NCI-H2227 (cell line): ENCODE data around the gene SLC27A2.

ENCODE experiments used
- DNase-seq: peaks from one replicate; lab custom pipeline; 2025; ENCODE audit not compliant: unreplicated experiment; lab: John Stamatoyannopoulos, UW

Gene SLC27A2

DNA sequence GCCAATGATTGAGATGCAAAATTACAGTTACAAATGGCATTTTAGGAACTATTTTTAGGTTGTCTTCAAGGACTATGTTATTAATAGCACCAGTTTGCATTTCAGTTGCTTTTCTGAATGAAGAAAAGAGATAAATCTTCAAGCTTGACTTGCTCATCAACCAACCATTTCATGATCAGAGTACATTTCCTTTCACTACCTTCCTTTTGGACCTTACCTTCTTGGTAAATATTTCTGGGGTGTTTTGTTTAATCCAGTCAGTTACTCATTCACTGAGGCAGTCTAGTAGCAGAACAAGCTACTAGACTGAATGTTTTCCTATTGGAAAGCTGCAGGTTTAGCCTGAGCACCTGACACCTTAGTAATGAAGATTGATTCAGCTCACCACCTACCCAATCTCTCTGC lies 8.2 kb downstream of the SLC27A2 start:
- no peak for DNase-seq

DNA sequence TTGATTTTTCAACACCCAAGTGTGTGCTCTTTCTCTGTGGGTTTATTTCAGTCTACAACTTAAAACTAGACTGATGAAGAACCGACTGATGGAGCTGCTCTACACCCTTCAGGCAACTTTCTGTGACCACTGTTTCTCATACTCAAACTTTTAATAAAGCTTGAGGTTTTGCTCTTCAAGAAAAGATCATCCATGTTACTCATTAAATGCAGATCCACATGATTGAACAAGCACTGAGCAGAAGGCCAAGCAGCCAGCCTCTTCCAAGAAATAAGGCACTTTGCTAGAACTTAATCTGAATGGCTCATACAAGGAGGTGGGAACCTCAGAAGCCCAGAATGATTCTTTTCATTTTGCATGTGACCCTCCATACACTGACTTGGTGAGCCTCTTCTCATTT lies 8.7 kb downstream of the SLC27A2 start:
- DNase-seq = no peak

DNA sequence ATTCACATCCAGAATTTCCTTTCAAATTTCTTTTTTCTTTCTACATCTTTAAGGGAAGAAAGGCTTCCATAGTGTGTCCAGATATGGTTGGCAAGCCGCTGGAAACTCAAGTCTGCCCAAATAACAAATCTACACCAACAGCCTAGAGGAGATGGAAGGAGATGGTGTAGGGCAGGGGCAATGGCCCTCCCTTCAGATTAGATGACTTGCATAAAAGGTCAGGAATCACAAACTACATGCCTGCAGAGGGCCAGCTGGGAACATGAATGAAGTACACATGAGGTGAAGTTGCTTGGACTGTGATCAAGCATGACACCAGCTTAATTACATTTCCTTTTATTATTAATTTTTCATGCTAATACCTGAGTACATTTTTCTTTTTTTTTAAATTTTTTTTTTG lies 10.2 kb downstream of the SLC27A2 start:
- no peak for DNase-seq

- DNase-seq = no peak
Measured at GRCh38 chr15:50192926-50193620, 11.1 kb downstream of the SLC27A2 start.

DNA sequence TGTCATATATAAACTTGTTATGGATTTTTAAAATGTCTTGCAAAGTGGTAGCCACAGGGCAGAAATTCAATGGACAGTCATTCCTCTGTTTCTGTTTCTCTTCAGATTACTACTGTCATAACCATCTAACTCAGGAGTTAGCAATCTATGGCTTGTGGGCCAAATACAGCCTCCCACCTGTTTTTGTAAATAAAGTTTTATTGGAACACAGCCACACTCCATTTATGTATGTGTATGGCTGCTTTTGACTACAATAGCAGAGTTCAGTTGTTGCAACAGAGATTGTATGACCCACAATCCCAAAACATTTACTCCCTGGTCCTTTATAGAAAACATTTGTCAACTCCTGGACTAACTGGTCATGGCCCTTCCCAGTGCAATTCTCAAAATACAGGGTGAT lies 20.0 kb downstream of the SLC27A2 start:
- no peak for DNase-seq

GRCh38 chr15:50206020-50206419 lies 24.0 kb downstream of the SLC27A2 start:
- no peak for DNase-seq

DNA sequence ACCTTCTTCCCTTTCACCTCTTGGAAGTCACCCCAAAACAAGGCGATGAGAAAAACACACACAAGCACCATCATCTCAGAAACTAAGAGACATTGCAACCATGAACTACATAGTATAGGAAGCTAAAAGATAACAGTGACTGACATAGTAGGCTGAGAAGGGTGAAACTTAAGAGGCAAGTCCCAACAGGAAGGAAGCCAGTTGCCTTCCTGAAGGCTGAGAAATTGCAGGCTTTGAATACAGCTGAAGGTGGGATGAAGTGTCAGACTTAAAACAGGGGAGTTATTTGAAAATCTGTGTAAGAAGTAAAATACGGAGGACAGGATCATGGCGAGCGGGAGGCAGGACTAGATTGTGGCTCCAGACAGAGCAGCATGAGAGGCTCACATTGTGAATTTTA lies 27.8 kb downstream of the SLC27A2 start:
- DNase-seq = no peak

GRCh38 chr15:50210462-50211157 lies 28.6 kb downstream of the SLC27A2 start:
- no peak for DNase-seq

DNA sequence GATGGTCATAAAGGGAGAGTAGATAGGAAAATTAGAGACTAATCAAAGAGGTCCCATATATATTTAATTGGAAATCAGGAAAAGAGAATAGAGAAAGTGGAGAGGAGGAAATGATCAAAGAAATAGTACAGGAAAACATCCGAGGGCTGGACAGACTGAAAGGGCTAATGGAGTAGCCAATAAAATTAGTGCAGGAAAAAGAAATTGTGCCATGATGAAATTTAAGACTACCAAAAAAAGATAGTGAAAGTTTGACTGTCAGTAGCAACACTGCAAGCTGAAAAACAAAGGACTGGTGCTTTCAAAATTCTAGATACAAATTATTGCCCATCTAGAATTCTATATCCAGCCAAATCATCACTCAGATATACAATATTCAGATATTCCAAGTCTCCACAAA lies 36.3 kb downstream of the SLC27A2 start:
- no peak for DNase-seq

GRCh38 chr15:50218691-50219090 lies 36.7 kb downstream of the SLC27A2 start:
- DNase-seq = no peak

DNA sequence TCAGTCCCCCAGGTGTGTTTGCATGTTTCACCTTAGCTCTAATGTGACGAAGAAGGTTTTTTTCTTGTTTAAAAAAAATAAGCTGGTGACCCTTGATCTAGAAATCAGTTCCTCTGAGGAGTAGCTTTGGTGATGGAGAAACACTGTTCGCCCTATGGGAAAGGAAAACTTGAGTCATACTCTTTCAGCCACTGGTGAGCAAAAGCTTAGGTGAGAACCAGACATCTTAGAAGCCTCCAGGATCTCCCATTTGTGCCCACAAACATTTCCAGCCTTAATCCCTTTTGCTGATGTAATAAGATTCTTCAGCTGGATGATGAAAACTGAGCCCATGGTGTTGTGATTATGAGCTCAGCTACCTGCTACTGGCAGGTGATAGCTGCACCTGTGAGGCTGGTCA lies 37.8 kb downstream of the SLC27A2 start:
- no peak for DNase-seq

DNA sequence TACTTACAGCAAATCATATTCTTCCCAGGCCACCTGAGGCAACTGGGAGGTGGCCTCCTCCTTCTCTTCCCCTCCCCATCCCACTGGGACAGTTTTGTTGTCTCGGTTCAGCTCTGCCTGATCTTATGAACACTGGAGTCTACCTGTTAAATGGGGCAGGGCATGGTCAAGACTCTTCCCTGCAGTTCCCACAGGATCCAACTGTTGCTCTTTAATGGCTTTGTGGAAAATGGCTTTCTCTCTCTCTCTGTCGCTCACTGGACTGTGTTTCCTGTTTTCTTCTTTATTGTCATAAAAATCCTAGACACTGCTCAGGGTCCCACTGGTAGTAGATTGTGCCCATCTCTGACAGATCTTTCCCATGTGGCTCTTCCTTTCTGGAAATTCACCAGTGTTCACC lies 40.2 kb downstream of the SLC27A2 start:
- DNase-seq = no peak

GRCh38 chr15:50224606-50225005 lies 42.6 kb downstream of the SLC27A2 start:
- DNase-seq = no peak

- no peak for DNase-seq
Measured at GRCh38 chr15:50225057-50225456, 43.1 kb downstream of the SLC27A2 start.

DNA sequence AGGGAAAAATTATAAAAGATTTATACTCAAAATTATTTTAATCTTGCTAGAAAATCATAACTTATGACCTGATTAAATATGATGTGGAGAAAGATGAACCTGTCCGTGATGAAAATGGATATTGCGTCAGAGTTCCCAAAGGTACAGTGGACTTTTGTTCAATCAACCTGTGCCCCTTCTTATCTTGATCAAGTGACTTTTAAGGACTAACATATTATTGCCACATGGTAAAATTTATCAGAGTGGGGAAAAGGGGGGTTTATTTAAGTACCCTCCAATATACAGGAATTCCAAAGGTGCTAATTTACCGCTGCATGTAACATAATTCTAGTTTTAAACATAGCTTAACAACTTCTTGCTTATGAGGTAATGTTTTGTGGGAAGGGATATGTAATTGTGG lies 43.9 kb downstream of the SLC27A2 start:
- no peak for DNase-seq

DNA sequence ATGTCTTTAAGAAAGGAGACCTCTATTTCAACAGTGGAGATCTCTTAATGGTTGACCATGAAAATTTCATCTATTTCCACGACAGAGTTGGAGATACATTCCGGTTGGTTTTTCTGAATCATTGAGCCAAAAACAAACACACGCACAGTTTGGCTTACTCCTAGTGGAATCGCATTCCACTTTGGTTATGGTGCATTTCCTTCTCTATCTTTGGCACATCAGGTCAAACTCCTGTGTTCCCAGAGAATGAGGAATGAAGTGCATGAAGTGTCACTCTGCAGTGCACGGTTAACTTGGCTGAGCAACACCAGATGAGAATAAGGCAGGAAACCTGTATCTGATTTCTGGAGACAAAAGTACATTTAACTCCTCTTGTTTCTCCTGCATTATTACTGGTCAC lies 45.1 kb downstream of the SLC27A2 start:
- no peak for DNase-seq

GRCh38 chr15:50228866-50229265 lies 46.9 kb downstream of the SLC27A2 start:
- no peak for DNase-seq

- peak; percentile 18 for DNase-seq
Measured at GRCh38 chr15:50229336-50229735, 47.3 kb downstream of the SLC27A2 start.

DNA sequence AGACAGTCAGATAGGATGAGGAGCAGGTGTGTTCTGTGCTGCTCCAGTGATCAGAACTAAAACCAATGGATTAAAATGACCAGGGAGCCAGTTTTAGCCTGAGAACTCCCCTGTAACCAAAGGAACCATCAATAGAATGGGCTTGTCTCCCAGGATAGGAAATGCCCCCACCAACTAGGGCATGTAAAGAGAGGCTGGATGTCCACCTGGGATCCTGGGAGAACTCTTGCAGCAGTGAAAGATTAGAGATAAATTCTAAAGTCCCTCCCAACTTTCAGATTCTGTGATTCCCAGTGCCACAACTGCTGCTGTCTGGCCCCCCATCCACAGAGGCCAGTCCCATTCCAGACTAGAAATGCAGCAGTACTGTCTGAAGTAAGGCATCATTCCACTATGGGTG lies 49.8 kb downstream of the SLC27A2 start:
- no peak for DNase-seq

GRCh38 chr15:50232791-50233190 lies 50.8 kb downstream of the SLC27A2 start:
- no peak for DNase-seq

GRCh38 chr15:50233192-50233736 lies 51.3 kb downstream of the SLC27A2 start:
- DNase-seq = no peak

DNA sequence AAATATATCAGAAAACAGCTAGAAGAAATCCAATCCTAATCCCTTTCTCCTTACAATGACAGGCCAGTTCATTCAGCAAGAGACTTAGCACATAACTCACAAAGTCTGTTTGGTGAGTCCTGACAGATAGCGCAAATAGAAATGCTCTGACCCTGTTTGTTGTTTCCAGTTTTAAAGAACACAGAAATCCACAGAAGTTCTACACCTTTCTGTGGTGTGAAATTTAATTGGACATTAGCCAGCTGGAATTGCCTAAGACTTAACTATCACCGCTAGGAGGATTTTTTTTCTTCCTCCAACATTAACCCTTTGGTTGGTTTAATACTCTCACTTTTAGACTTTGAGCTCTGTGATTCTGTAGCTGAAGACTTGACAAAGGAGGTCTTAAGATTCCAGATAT lies 52.8 kb downstream of the SLC27A2 start:
- no peak for DNase-seq

DNA sequence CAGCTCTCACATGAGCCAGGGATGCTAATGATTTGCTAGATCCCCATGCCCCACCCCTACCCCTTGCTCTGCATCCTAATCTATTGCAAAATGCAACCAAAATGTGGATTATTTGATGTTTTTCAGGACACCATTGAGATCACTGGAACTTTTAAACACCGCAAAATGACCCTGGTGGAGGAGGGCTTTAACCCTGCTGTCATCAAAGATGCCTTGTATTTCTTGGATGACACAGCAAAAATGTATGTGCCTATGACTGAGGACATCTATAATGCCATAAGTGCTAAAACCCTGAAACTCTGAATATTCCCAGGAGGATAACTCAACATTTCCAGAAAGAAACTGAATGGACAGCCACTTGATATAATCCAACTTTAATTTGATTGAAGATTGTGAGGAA lies 53.8 kb downstream of the SLC27A2 start:
- no peak for DNase-seq
